Measurements from ENCODE around the gene VPS13D. TPM values are rescaled to one million over a fixed set of nuclear protein-coding genes. Genes with fewer than 3 reads are reported as not detected.

The VPS13D gene
- total RNA-seq, 6 experiments from 2014 or later, result 18.8 to 29.5 (median 21.5) TPM

DNA sequence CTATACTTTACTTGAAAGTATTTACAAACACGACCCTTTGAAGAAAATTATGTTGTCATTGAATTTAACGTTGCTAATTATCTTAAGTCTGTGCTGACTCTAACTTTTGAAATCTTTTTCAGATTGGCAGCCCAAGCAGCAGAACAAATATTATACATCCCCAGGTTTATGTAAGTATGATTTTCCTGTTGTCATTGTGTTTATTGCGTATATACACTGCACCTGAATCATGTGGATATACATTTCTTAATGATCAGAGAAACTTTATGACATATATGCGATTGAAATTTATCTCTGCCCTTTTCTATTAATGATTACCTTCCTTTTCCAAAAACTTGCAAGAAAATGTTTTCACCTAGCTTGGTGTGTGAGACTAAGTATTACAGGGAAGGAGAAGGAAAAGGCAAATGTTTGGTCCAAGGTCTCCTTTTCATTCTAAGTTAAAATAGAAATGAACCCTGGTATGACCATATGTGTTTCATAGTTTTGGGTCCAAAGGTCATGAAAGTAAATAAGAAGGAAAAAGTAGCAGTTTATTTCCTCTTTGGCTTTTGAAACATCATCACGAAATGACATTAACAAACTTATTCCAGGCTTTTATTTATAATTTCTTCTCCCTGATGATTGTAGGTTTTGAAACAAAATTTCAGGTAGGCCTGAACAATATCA is 116.8 kb downstream of the VPS13D start:
- no peak overlapping the region for H3K27ac Mint-ChIP-seq
- peaks cover 60% of the 10 kb centered on the region for H3K36me3 Mint-ChIP-seq (ENCODE audit: low read depth)
- H3K4me3 Mint-ChIP-seq, result no peak overlapping the region
- no peaks in the 10 kb centered on the region; the same call in none of the 2 replicates for H3K27me3 Mint-ChIP-seq (ENCODE audit: insufficient read depth)
- DNase-seq, result no peak
- no peaks in the 10 kb centered on the region for H3K9me3 Mint-ChIP-seq
- H3K4me1 Mint-ChIP-seq (ENCODE audit: low read depth), result peaks cover 7% of the 10 kb centered on the region; the same call in 1 of the 2 replicates
- TF ChIP-seq, protein P1, sequence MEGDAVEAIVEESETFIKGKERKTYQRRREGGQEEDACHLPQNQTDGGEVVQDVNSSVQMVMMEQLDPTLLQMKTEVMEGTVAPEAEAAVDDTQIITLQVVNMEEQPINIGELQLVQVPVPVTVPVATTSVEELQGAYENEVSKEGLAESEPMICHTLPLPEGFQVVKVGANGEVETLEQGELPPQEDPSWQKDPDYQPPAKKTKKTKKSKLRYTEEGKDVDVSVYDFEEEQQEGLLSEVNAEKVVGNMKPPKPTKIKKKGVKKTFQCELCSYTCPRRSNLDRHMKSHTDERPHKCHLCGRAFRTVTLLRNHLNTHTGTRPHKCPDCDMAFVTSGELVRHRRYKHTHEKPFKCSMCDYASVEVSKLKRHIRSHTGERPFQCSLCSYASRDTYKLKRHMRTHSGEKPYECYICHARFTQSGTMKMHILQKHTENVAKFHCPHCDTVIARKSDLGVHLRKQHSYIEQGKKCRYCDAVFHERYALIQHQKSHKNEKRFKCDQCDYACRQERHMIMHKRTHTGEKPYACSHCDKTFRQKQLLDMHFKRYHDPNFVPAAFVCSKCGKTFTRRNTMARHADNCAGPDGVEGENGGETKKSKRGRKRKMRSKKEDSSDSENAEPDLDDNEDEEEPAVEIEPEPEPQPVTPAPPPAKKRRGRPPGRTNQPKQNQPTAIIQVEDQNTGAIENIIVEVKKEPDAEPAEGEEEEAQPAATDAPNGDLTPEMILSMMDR (IDR thresholded peaks at IDR 0.05), result no peak

DNA sequence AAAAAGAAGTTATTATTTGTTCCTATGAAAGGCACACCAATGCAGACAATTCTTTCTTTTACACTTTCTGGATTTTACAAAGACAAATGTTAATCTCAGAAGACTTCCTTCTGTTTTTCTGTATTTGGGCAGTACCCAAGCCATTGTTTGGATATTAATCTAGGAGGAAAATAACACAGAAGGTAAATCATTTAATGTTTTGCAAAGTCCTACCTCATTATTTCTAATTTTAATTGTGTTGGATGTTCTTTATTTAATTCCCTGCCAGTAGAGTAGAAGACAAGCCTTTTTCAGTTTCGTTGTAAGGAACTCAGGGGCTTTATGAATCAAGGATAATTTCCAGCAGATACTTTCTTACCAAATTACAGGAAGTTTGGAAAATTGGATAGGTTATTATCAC is 118.3 kb downstream of the VPS13D start:
- Mint-ChIP-seq H3K36me3 (ENCODE audit: low read depth) (peaks cover 49% of the 10 kb centered on the region), H3K4me3 (no peak overlapping the region), H3K27ac (no peak overlapping the region), H3K9me3 (no peaks in the 10 kb centered on the region), H3K27me3 (ENCODE audit: insufficient read depth) (peaks cover 1% of the 10 kb centered on the region; the same call in 1 of the 2 replicates), H3K4me1 (ENCODE audit: low read depth) (no peaks in the 10 kb centered on the region)
- TF ChIP-seq, protein P1 (IDR thresholded peaks at IDR 0.05), result no peak
- DNase-seq, result no peak

DNA sequence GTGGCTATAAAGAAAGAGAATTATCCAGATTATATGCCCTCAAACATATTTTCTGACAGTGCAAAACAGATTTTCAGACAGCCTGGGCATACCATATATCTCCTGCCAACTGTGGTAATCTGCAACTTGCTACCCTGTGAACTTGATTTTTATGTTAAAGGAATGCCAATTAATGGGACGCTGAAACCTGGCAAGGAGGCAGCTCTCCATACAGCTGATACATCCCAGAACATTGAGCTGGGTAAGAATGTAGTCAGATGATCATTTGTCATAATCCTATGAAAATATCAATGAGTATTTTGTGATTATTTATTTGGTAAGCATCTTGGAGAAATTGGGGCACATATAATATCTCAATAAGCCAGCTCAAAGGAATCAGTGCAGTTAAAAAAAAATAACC is 124.2 kb downstream of the VPS13D start:
- TF ChIP-seq, protein P1 (IDR thresholded peaks at IDR 0.05), result no peak
- no peak for DNase-seq
- no peak overlapping the region for H3K27ac Mint-ChIP-seq
- H3K27me3 Mint-ChIP-seq (ENCODE audit: insufficient read depth), result peaks cover 1% of the 10 kb centered on the region; the same call in 1 of the 2 replicates
- H3K4me3 Mint-ChIP-seq, result no peak overlapping the region
- H3K36me3 Mint-ChIP-seq (ENCODE audit: low read depth), result peaks cover 47% of the 10 kb centered on the region
- H3K9me3 Mint-ChIP-seq, result no peaks in the 10 kb centered on the region
- H3K4me1 Mint-ChIP-seq (ENCODE audit: low read depth), result no peaks in the 10 kb centered on the region

DNA sequence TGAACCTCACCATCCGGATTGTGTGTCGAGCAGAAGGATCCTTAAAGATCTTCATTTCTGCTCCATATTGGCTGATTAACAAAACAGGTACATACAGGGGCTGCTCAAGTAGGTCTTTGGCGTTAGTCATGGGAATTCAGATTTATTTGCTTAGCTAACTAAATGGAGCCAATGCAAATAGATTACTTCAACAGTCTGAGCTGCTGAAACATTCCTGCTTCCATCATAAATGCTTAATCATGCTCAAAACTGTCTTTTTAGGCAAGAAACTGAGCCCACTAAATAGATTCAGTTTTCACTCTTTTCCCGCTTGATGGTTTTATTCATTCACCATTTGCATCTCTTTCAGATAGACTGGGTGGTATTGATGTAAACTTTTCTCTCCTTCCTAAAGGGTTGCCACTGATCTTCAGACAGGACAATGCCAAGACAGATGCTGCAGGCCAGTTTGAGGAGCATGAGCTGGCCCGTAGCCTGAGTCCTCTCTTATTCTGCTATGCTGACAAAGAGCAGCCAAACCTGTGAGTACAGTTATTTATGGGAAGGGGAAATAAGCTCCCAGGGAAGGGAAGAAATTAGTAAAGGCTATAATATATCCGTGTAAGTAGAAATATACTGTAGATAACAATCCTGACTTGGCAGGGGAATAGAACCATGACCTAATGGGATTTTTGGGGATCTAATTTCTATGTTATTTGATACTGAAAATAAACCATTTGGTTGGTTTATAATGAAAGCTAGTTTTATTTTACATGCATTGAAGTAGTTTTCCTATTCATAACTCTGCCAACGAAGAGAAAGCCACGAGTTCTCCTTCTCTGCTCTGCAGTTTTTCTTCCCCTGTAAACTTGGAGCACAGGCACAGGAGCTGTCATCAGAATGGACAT is 126.4 kb downstream of the VPS13D start:
- no peak overlapping the region for H3K27ac Mint-ChIP-seq
- peaks cover 27% of the 10 kb centered on the region for H3K36me3 Mint-ChIP-seq (ENCODE audit: low read depth)
- TF ChIP-seq, protein P1 (IDR thresholded peaks at IDR 0.05), result no peak
- no peaks in the 10 kb centered on the region for H3K4me1 Mint-ChIP-seq (ENCODE audit: low read depth)
- H3K27me3 Mint-ChIP-seq (ENCODE audit: insufficient read depth), result peaks cover 1% of the 10 kb centered on the region; the same call in 1 of the 2 replicates
- DNase-seq, result no peak
- no peak overlapping the region for H3K4me3 Mint-ChIP-seq
- no peaks in the 10 kb centered on the region for H3K9me3 Mint-ChIP-seq

DNA sequence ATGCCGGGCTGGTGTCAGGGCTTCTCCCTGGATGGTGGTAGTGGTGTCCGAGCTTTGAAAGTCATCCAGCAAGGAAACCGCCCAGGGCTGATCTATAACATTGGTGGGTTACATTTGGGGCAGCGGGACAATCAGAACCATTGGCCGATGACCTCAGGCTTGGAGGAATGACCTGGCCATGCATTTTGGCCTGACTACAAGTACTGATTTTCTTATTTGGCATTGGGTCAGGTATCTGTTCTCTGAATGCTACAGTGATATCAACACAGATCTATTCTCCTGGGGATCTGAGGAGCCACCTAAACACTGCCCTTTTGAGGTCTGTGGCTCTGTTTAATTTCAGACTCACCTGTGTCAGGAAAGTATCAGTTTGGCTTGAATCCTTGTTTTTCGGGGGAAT is 128.7 kb downstream of the VPS13D start:
- Mint-ChIP-seq H3K4me3 (no peak overlapping the region), H3K4me1 (ENCODE audit: low read depth) (no peaks in the 10 kb centered on the region), H3K36me3 (ENCODE audit: low read depth) (peaks cover 35% of the 10 kb centered on the region), H3K27me3 (ENCODE audit: insufficient read depth) (no peaks in the 10 kb centered on the region; the same call in 1 of the 2 replicates), H3K27ac (no peak overlapping the region), H3K9me3 (no peaks in the 10 kb centered on the region)
- TF ChIP-seq, protein P1 (IDR thresholded peaks at IDR 0.05), result no peak
- DNase-seq, result no peak
